Right lobe of liver (tissue), 6 donors: ENCODE measurements around the gene TP53RK. TPM values are rescaled to one million over a fixed set of nuclear protein-coding genes. Genes with fewer than 3 reads are reported as not detected.
A peak's percentile ranks its signal among the peaks of the same experiment; 100 is the strongest.

ENCODE experiments used
- ATAC-seq, 4 donors: fragments of 200-7000 bp; cut with Tn5 transposase; one replicate each; pipeline ENCODE4 v1.9.1; 2020; ENCODE audit warnings: mild to moderate bottlenecking in 4 of 4, moderate library complexity in 4 of 4
- DNase-seq, 3 donors: peaks; one replicate each; pipeline ENCODE4 v3.0.0-alpha.2; 2020
- H3K27ac ChIP-seq, 3 donors: fragments of 200-600 bp; one replicate each; pipeline ENCODE4 v1.8.0; 2022
- H3K27me3 ChIP-seq, 2 donors: fragments of 200-600 bp; one replicate each; pipeline ENCODE4 v1.8.0; 2022
- H3K36me3 ChIP-seq, 4 donors: fragments of 200-600 bp; sonication (generic) in 1 of 4; one replicate each; pipeline versions ENCODE4 v1.5.1 to v1.8.0; 2017 to 2022; ENCODE audit warnings: control low read depth in 1 of 4
- H3K4me1 ChIP-seq, 4 donors: fragments of 200-600 bp; sonication (generic) in 1 of 4; one replicate each; pipeline versions ENCODE4 v1.5.1 to v1.8.0; 2017 to 2022; ENCODE audit warnings: control low read depth in 1 of 4
- H3K4me3 ChIP-seq, 3 donors: fragments of 200-600 bp; one replicate each; pipeline ENCODE4 v1.8.0; 2022
- H3K9me3 ChIP-seq, 4 donors: fragments of 200-600 bp; sonication (generic) in 1 of 4; one replicate each; pipeline versions ENCODE4 v1.5.1 to v1.8.0; 2017 to 2022; ENCODE audit warnings: control low read depth in 1 of 4
- CTCF ChIP-seq, 4 donors: fragments of 200-600 bp in 3 of 4; fragments of 450-650 bp in 1 of 4; IDR thresholded peaks; one replicate each; pipeline versions ENCODE4 v1.5.1 to v1.8.0; 2016 to 2022; ENCODE audit warnings: antibody characterized with exemption in 4 of 4, mild to moderate bottlenecking in 2 of 4
- POLR2A ChIP-seq: fragments of 450-650 bp; IDR thresholded peaks from one replicate; pipeline ENCODE4 v1.6.1; 2017; ENCODE audit warnings: antibody characterized with exemption, mild to moderate bottlenecking
- WGBS: methylation state at CpG from one replicate; pipeline ENCODE4 v1.1.6; 2018; ENCODE audit warnings: low coverage, low lambda C conversion rate; ENCODE audit not compliant: insufficient coverage; ENCODE audit errors: missing lambda C conversion rate; 5-methylcytosine and 5-hydroxymethylcytosine counted together
- intact Hi-C, 2 donors: fragments of 100-400 bp; cut with DNase I; formaldehyde crosslinking; loops; one replicate each; pipeline versions ENCODE4 v1.11.2 to v1.14.1; 2022
- total RNA-seq, 6 experiments: library from RNA; depleted of rRNA in 2 of 6; stranded (reverse); fragments of >200 nt in 2 of 6; fragmentation: NEBNext Ultra II Directional in 3 of 6; extraction: Animal tissue kit (Norgen Biotek cat#: 25700) in 3 of 6; gene quantifications; one replicate each; pipeline versions ENCODE4 v1.1.0 to v1.2.4, GENCODE V29; 2016 to 2023
- donor health status: DM: no; HTN: yes; CAD: no.
- donor health status: DM: no; HTN: no; CAD: no.
- donor health status: DM: no; HTN: no; CAD: no.
- donor health status: DM: no; HTN: yes; CAD: no.
- donor health status: DM: no; HTN: yes; CAD: no.

Gene TP53RK
- total RNA-seq, 6 experiments from 2014 or later: 3.1 to 10.0 (median 5.2) TPM

- DNase-seq (no peak), ATAC-seq (no peak)
- Histone ChIP-seq H3K27me3 (no peaks in the 10 kb centered on the region), H3K27ac (no peak overlapping the region), H3K9me3 (no peaks in the 10 kb centered on the region), H3K4me3 (no peak overlapping the region), H3K36me3 (no peaks in the 10 kb centered on the region), H3K4me1 (peaks cover 0 to 3% (median 1%) of the 10 kb centered on the region in 4 donors)
- TF ChIP-seq POLR2A (no peak), CTCF (IDR thresholded peaks at IDR 0.05) (no peak)
- intact Hi-C loops: no loop called here
Measured at GRCh38 chr20:46720776-46721425, 31.7 kb upstream of the TP53RK start.

- H3K27me3 ChIP-seq: no peaks in the 10 kb centered on the region
- ATAC-seq (no peak), DNase-seq (no peak)
- TF ChIP-seq POLR2A (no peak), CTCF (IDR thresholded peaks at IDR 0.05) (no peak)
- H3K36me3 ChIP-seq: no peaks in the 10 kb centered on the region
- H3K9me3 ChIP-seq: no peaks in the 10 kb centered on the region
- intact Hi-C loops: no loop called here
- no peak overlapping the region for H3K4me3 ChIP-seq
- no peak overlapping the region for H3K27ac ChIP-seq
- peaks cover 0 to 10% (median 5%) of the 10 kb centered on the region in 4 donors for H3K4me1 ChIP-seq
- 100% methylated on average over 1 of the region's 1 CpG for WGBS
Measured at GRCh38 chr20:46720019-46720418, 30.8 kb upstream of the TP53RK start.

DNA sequence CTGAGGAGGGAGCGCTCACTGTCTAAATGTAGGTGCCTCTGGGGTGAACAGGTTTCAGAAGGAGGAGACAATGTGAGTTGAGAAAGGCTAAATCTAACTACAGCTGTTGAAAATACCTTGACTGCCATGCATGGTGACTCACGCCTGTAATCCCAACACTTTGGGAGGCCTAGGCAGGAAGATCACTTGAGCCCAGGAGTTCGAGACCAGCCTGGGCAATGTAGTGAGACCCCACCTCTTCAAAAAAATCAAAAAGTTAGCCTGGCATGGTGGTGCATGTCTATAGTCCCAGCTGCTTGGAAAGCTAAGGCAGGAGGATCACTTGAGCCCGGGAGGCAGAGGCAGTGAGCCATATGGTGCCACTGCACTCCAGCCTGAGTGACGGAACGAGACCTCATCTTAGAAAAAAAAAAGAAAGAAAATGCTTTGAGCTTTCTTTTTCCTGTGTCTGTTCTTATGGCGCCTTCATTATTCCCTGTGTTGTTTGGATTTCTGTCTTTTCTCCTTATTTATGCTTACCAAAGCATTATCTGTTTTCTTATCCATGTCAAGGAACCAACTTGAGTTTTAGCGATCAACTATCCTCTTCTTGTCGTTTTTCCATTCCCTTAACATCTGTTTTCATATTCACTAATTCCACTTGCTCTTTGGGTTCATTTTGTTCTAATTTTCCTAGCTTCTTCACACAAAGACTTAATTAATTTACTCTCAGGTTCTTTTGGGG lies 28.7 kb upstream of the TP53RK start:
- TF ChIP-seq POLR2A (no peak), CTCF (IDR thresholded peaks at IDR 0.05) (no peak)
- Histone ChIP-seq H3K27ac (no peak overlapping the region), H3K4me3 (no peak overlapping the region), H3K36me3 (no peaks in the 10 kb centered on the region), H3K9me3 (no peaks in the 10 kb centered on the region), H3K27me3 (no peaks in the 10 kb centered on the region), H3K4me1 (peaks cover 0 to 30% (median 15%) of the 10 kb centered on the region in 4 donors)
- intact Hi-C loops: no loop called here
- DNase-seq (no peak), ATAC-seq (no peak)
- WGBS: 92% methylated on average over 8 of the region's 9 CpGs

DNA sequence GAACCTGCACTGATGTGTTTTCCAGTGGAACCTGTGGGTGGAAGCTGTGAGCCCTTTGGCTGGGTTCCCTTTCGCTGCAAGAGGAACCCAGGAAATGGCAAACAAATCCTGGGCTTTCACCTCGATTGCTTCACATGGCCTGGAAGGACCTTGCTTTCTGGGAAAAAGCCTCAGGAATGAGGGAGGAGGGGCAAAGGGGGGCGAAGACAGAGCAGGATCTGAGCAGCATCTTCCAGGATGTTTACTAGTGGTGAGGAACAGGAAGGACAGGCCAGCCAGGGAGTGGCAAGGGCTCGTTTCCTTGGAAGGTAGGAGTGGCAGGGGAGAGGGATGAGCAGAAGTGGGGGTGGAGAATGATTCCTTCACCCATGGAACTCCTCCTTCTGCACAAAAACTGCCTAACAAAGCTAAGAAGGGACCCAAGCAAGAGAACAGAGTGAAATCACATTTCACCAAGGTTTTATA lies 26.1 kb upstream of the TP53RK start:
- DNase-seq: peak; percentile 71 to 86 (median 82)
- H3K4me1 ChIP-seq: peaks cover 0 to 56% (median 27%) of the 10 kb centered on the region in 4 donors
- H3K27me3 ChIP-seq: no peaks in the 10 kb centered on the region
- peak overlapping the region; percentile 8 to 70 (median 16) for H3K27ac ChIP-seq
- intact Hi-C loops: no loop called here
- TF ChIP-seq POLR2A (no peak), CTCF (IDR thresholded peaks at IDR 0.05) (peak; percentile 17 to 40 (median 24))
- no peaks in the 10 kb centered on the region for H3K36me3 ChIP-seq
- ATAC-seq: peak; percentile 68 to 76 (median 72)
- no peak overlapping the region for H3K4me3 ChIP-seq
- no peaks in the 10 kb centered on the region for H3K9me3 ChIP-seq
- 7% methylated on average over 4 of the region's 4 CpGs for WGBS
